HG02884 (cell line): ENCODE measurements around the gene FITM1.

Source experiments
- ATAC-seq: cut with Tn5 transposase; IDR thresholded peaks from one replicate; pipeline ENCODE4 v1.9.1; 2021; ENCODE audit warnings: mild to moderate bottlenecking, moderate library complexity; ENCODE audit not compliant: unreplicated experiment

Gene FITM1

DNA sequence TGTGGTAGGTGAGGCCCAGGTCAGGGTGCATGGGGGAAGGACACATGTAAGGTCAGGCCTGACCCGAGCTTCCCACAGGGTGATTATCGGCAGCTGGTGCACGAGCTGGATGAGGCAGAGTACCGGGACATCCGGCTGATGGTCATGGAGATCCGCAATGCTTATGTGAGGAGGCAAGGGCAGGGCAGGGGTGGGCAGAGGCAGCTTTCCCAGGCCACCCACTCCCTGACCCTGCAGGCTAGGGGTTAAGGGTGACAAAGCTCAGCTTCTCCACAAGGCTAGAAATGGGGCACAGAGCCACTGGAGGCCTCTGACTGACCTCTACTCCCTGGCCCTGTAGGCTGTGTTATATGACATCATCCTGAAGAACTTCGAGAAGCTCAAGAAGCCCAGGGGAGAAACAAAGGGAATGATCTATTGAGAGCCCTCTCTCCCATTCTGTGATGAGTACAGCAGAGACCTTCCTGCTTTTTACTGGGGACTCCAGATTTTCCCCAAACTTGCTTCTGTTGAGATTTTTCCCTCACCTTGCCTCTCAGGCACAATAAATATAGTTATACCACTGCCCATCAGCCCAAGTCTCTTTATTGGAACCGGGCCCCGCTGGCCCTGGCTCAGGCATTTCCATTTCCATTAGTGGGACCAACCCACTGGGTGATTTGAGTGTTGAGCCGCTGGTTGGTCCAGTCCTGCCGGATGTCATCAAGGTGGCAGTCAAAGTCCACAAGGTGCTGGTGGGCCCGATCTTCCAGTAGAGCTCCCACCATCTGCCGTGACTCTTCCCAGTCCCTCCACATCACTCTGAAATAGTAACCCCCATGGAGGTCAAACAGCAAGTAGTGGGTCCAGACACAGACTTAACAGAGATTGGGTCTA is 8.2 kb downstream of the FITM1 start:
- ATAC-seq = no peak

DNA sequence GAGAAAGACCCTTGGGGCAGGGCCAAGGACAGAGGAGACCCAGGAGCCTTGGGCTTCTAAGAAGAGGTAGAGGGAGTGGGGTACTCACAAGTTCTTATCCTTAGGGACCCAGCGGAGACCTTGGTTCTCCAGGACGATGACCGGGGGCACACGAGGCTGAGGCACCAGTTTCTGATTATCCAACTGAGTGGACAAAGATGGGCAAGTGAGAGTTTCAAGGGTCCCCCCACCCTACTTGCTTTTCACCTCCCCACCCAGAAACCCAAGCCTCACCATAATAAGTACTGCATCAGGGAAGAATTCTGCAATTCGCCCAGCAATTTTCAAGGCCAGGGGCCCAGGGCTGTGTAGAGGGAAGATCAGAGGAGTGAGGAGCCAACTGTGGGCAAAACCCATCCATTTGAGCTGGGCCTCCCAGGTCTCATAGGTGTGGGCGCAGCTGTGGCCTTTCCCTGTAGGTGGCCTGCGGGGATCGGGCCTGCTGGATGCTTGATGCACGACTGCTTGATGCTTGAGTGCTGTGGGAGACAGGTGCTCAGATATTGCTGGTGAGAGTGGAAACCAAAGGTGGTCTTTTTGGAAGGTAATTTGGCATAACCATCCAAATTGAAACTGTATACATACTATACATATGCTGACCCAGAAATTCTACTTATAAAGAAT is 8.9 kb downstream of the FITM1 start:
- no peak for ATAC-seq

DNA sequence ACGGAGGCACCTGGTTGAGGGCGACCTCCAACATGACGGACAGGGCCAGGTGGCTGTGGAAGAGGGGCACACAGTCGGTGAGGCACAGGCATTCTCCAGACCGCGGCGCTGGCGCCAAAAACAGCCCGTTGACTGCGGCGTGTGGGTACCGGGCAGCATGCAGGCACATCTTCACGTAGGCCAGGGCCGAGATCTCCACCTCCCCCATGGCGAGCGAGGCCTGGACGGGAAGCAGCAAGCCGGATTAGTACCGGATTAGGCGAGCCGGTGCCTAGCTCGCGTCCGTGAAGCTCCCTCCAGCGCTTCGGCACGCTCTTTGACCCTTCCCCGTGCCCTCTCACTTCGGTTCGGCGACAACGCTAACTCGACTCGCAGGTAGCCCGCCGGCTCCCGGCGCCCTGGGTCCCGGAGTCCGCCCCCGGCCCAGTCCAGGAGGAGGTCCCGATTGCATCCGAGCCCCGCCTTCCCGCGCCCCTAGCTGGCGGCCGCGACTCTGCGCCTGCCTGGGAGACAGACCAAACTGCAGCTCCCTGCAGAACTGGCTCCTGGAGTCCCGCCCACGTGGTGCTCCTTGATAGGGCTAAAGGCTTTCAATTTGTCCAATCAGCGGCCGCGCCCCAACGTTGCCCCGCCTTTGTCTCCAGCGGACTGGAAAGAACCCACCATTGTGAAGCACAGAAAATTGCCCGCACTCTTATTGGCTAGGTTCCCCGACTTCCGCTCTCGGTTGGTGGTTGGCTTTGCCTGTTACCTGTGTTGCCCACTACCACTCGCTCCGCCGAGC is 10.8 kb downstream of the FITM1 start, which contains the start of gene EMC9:
Gene EMC9 (minus strand): TSS at position 495 of the 784 bp plus-strand sequence. CDS start 287 bp downstream, at position 208.
- ATAC-seq = peak; percentile 72

DNA sequence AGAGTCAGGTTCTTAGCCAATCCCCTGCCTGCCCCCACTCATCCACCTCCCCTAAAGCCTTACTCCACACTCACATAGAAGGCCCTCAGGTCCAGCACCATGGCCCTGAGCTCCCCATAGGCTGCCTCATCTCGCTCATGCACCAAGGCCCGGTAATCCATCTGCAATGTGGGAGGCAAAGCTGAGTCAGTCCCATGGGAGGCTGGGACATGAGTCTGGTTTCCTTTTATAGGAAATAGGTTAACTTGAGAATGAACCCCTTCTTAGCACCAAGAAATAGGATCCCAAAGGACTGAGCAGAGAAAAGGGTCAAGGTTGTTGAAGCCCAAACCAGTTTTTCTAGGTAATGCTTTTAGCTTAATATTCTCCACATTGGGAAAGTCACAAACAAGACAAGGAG is 13.1 kb downstream of the FITM1 start:
- ATAC-seq = no peak

DNA sequence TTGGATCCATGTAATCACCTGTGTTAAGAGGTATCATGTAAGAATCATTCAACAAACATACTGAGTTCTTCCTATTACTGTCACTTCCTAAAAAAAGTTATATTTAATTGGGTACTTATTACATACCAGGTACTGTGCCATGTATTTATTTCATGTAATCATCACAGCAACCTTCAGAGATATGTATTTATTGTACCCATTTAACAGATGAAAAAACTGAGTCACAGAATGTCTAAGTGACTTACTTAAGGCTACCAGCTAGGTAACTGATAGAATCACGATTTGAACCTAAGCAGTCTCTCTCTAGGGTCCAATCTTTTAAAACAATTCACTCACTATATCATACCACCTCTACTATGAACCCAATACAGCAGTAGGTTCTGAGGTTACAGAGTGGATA is 14.0 kb downstream of the FITM1 start:
- no peak for ATAC-seq

DNA sequence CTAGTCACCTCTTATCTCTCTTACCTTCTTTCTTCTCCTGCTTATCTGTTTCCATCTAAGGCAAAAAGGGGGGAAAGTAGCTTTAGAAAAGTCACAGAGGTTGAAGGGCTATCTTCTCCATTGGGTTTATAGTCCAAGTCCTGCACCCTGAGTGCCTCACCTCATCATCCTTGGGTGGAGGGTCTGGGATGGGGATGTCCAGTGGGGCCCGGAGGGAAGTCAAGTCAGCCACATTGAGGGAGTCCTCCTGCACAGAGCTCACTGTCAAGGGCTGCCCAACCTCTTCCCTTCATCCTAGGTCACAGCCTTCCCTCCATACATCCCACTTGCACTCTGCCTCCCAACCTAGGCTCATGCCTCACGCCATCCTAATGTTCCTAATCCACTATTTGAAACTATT is 14.8 kb downstream of the FITM1 start:
- ATAC-seq = no peak

DNA sequence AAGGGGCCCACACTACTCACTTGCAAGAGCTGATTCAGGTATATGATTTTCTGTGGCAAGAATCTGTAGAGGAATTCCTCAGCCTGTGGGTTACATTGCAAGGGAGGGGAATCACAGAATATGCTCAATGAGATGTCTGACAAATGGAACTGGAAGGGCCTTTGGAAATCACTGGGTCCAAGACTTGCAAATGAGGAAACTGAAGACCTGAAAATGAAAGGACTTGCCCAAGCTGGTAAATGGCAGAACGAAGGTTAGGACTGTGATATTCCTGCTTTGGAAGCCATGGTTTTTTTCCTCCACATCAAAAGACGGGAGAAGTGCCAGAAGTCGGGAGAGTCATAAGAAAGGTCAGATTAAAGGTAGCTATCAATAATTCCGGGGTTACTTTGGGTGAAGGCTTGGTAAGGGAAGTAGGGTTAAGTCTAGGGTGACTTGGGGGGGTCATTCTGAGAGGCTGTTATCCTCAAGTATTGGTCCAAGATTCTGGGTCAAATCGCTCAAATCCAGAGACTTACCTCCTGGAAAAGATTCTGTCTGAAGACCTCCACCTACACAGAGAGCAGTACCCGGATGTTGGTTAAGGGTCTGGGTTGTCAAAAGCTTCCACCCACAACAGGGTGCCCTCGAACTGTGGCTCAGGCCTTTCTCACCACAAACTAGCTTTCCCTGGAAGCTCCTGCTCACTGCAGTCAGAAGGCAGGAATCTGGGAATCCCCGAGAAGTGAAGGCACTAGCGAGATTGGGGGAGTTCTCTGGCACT is 15.4 kb downstream of the FITM1 start:
- no peak for ATAC-seq

DNA sequence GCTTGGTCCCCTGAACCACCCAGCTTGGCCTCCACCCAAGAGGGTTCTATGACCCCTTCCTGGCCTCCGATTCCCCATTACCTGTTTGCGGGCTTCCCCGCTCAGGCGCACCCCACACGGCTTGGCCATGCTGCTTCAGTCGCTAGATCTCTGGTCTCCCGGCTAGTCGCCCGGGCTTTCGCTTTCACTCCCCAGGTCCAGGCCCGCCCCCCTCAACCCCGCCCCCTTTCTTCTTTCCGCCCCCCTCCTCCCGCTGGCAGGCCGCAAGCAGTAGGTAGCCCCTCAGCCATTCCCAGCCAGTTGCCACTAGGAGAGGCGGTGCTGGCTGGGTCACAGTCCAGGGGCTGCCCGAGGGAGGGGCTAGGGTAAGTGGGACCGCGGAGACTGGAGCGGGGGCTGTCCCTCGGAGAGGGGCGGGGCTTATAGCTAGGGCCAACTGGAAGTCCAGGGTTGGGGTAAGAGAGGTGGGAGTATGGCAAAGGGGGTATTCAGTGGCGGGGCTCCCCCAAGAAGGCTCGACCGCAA is 16.1 kb downstream of the FITM1 start, which contains the start of gene PSME2:
Gene PSME2 (minus strand): TSS at position 158 of the 525 bp plus-strand sequence. CDS start 29 bp downstream, at position 129.
- peak; percentile 49 for ATAC-seq

DNA sequence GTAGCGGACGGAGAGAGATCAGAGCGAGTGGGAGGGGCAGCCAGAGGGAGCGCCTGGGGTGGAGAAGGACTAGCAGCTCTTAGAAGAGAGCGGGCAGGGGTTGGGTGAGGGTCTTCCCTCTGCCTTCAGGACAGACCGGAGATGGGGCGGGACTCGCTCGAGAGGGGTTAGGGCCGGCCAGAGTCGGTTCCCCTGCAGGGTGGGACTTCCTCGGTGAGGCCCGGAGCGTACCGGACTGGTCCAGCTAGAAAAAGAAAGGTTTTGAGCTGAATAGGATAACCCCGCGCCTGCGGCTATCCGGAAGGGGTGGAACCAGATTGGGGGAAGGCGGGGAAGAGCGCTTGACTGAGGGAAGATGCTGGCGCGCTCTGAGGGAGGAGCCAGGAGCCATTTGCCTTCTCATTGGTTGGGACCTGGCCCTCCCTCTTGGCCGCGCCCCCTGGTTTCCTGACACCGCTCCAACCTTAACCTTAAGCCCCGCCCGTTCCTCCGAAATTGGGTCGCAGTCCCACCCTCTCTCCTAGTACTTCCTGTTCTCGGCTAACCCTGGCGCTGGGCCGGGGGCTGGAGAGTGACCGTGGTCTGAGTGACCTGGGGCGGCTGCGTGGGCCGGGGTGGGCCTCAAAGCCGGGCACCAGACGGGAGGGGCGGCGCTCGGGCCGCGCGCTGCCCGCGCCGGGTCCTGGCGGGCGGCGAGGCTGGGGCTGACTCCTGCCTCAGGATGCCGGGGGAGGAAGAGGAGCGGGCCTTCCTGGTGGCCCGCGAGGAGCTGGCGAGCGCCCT is 16.7 kb downstream of the FITM1 start, which contains the start of gene RNF31:
Gene RNF31 (plus strand): TSS at position 521 of the 783 bp plus-strand sequence. CDS start 201 bp downstream, at position 722.
- ATAC-seq = peak; percentile 78

DNA sequence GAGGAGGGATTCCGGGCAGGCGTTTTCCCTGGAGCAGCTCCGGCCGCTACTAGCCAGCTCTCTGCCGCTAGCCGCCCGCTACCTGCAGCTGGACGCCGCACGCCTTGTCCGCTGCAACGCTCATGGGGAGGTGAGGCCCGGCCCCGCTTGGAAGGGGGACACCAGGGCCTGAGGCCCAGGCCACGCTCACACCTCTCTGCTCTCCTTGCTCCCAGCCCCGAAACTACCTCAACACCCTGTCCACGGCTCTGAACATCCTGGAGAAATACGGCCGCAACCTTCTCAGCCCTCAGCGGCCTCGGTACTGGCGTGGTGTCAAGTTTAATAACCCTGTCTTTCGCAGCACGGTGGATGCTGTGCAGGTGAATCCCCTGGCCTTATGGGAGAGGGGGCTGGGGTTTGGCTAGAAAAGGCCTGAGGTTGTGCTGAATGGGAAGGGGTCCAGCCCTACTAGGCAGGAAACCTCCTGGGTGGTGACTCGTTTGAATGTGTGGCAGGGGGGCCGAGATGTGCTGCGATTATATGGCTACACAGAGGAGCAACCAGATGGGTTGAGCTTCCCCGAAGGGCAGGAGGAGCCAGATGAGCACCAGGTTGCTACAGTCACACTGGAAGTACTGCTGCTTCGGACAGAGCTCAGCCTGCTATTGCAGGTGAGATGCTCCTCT is 17.4 kb downstream of the FITM1 start:
- ATAC-seq = no peak

DNA sequence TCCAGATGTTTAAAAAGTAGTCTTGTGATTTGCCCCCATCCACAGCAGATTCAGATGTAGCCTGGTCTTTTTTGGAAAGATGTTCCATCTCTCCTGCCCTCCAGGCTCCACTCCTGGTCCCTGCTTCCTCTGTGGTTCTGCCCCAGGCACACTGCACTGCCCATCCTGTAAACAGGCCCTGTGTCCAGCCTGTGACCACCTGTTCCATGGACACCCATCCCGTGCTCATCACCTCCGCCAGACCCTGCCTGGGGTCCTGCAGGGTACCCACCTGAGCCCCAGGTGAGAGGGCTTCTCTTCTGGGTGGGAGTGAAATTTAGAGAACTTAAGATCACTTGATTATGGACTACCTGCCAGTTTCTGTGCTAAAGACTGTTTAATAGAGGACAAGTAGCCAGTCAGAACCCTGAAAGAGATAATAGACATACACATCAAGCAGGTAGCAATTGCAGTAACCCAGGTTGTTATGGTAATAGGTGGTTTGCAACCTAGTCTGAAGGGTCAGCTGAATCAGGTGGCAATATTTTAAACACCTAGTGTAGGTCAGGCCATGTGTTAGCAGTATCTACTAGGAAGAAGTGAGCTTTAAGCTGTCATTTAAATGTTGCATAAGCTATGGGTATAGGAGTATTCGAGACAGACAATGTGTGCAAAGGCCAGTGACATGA is 19.0 kb downstream of the FITM1 start:
- ATAC-seq = no peak

DNA sequence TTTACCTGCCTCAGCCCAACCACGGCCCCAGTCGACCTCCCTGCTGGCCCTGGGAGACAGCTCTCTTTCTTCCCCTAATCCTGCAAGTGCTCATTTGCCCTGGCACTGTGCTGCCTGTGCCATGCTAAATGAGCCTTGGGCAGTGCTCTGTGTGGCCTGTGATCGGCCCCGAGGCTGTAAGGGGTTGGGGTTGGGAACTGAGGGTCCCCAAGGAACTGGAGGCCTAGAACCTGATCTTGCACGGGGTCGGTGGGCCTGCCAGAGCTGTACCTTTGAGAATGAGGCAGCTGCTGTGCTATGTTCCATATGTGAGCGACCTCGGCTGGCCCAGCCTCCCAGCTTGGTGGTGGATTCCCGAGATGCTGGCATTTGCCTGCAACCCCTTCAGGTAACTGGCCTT is 19.6 kb downstream of the FITM1 start:
- ATAC-seq = no peak

DNA sequence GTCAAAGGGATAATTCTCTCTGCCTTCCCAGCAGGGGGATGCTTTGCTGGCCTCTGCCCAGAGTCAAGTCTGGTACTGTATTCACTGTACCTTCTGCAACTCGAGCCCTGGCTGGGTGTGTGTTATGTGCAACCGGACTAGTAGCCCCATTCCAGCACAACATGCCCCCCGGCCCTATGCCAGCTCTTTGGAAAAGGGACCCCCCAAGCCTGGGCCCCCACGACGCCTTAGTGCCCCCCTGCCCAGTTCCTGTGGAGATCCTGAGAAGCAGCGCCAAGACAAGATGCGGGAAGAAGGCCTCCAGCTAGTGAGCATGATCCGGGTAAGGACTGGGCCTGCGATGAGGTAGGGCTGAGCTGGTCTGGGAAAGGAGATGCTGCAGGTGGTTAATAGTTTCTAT is 20.1 kb downstream of the FITM1 start:
- ATAC-seq = no peak

DNA sequence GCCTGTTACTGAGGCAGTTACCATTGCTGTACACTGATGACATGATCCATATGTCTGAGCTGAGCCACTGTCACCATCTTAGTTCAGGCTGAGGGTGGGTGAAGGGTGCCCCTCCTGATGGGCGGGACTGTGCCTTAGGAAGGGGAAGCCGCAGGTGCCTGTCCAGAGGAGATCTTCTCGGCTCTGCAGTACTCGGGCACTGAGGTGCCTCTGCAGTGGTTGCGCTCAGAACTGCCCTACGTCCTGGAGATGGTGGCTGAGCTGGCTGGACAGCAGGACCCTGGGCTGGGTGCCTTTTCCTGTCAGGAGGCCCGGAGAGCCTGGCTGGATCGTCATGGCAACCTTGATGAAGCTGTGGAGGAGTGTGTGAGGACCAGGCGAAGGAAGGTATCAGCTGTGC is 20.5 kb downstream of the FITM1 start:
- ATAC-seq = no peak

DNA sequence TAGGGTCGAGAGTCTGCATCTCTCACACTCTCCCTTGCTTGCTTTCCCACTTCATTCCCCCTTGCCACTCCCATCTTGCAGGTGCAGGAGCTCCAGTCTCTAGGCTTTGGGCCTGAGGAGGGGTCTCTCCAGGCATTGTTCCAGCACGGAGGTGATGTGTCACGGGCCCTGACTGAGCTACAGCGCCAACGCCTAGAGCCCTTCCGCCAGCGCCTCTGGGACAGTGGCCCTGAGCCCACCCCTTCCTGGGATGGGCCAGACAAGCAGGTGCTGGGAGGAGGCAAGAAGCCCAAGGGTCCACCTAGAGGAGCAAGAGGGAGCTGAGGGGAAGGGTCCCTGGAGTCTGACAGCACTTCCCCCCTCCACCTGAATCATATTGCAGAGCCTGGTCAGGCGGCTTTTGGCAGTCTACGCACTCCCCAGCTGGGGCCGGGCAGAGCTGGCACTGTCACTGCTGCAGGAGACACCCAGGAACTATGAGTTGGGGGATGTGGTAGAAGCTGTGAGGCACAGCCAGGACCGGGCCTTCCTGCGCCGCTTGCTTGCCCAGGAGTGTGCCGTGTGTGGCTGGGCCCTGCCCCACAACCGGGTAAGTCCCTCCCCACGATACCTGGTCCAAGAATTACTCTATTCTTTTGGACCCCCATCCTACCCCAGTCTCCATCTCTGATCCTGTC is 21.1 kb downstream of the FITM1 start:
- no peak for ATAC-seq

DNA sequence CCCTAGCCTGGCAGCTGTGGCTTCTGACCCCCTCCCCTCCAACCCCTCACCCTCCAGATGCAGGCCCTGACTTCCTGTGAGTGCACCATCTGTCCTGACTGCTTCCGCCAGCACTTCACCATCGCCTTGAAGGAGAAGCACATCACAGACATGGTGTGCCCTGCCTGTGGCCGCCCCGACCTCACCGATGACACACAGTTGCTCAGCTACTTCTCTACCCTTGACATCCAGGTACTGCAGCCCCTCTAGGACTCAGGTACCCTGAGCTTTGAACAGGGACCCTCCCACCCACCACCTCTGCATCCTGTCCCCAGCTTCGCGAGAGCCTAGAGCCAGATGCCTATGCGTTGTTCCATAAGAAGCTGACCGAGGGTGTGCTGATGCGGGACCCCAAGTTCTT is 24.6 kb downstream of the FITM1 start:
- ATAC-seq = no peak

DNA sequence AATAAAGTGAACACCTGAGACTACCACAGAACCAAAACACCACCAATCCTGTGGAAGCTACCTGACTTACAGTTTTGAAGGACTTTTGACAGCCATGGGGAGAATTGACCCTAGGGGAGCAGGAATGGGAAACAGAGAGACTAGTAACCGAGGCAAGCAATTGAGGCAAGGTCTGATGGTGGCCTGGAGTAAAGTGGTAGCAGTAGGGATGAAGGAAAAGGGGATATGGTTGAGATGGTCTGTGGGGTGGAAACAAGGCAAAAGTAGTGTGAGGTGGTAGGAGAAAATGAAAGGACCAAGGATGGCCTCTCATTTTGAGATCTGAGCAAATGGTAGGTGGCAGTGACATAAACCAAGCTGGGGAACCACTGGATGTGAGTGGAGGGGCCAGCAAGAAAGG is 26.4 kb downstream of the FITM1 start:
- no peak for ATAC-seq

DNA sequence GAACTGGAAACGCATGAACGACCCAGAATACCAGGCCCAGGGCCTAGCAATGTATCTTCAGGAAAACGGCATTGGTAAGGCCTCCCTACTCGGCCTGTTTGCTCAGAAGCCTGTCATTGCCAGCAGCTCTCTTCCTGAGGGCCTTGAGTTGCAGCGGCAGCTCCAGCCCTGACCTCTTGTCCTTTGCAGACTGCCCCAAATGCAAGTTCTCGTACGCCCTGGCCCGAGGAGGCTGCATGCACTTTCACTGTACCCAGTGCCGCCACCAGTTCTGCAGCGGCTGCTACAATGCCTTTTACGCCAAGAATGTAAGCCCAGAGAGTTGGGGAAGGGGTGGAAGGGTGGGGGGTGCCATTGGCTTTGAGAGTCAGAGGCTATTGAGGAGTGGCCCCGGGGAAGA is 26.9 kb downstream of the FITM1 start:
- no peak for ATAC-seq
